ENCODE data around the gene RAB44. TPM values are rescaled to one million over a fixed set of nuclear protein-coding genes. Genes with fewer than 3 reads are reported as not detected.

The RAB44 gene
- total and polyA plus RNA-seq, 4 experiments from 2014 or later, result not detected

DNA sequence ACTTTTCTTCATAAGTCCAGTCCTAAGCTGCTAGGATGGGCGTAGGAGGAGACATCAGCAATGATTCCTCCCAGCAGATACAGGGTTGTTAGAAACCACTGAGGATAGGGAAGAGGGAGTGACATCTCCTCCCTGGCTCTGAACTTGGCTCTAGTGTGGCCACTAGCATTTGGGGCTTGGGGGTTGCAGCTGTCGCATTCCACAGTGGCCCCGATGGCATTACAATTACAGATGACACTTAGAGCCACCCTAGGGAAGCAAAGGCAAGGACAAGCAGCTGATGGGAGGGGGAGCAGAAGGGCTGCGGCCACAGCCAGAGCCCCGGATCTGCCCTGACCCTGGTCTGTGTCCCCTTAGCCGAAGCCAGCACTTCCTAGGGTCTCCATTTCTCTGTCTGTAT, 28.6 kb upstream of the RAB44 start:
- Histone ChIP-seq H3K4me3 (ENCODE audit: low read length in 2 of 2) (no peak overlapping the region), H3K27me3 (ENCODE audit: insufficient read depth, low read length) (no peaks in the 10 kb centered on the region), H3K27ac (ENCODE audit: low read depth, low read length) (no peak overlapping the region), H3K9me3 (ENCODE audit: control insufficient read depth in 1 of 2, low read length in 2 of 2) (no peaks in the 10 kb centered on the region), H3K36me3 (ENCODE audit: insufficient read depth, low read length) (no peaks in the 10 kb centered on the region), H3K4me1 (ENCODE audit: insufficient read depth, low read length) (no peaks in the 10 kb centered on the region)
- intact Hi-C loops (cut with micrococcal nuclease), result no loop called here
- DNase-seq, result no peak
- Mint-ChIP-seq H3K4me3 (no peak overlapping the region), H3K27me3 (no peaks in the 10 kb centered on the region), H3K9me3 (peaks cover 0 to 2% (median 0%) of the 10 kb centered on the region in 8 donors), H3K4me1 (peaks cover 0 to 2% (median 0%) of the 10 kb centered on the region in 4 donors), H3K36me3 (no peaks in the 10 kb centered on the region), H3K27ac (no peak overlapping the region)
- ChIA-PET POLR2A (ENCODE audit: partially characterized antibody) (no interaction called here), CTCF (ENCODE audit: partially characterized antibody) (interaction anchor here (1.1 to 1.2 kb wide), 2 partner anchors 9 to 328 kb away, joined by 3 to 5 read pairs; partner anchors contain the start of gene CDKN1A)

- intact Hi-C loops (cut with micrococcal nuclease), result no loop called here
- Mint-ChIP-seq H3K27ac (no peak overlapping the region), H3K4me1 (no peaks in the 10 kb centered on the region), H3K27me3 (no peaks in the 10 kb centered on the region), H3K36me3 (no peaks in the 10 kb centered on the region), H3K4me3 (no peak overlapping the region), H3K9me3 (peaks cover 0 to 2% (median 0%) of the 10 kb centered on the region in 8 donors)
- no peak overlapping the region for H3K27ac ChIP-seq (ENCODE audit: low read depth, low read length)
- H3K9me3 ChIP-seq (ENCODE audit: control insufficient read depth in 1 of 2, low read length in 2 of 2), result no peaks in the 10 kb centered on the region
- no peak overlapping the region for H3K4me3 ChIP-seq (ENCODE audit: low read length in 2 of 2)
- ChIA-PET CTCF (ENCODE audit: partially characterized antibody) (interaction anchor here (0.6 to 1.1 kb wide), 2 partner anchors 329 to 372 kb away, joined by 3 read pairs; no protein-coding TSS in a partner anchor), POLR2A (ENCODE audit: partially characterized antibody) (no interaction called here)
- H3K4me1 ChIP-seq (ENCODE audit: insufficient read depth, low read length), result no peaks in the 10 kb centered on the region
- DNase-seq, result no peak
- no peaks in the 10 kb centered on the region for H3K36me3 ChIP-seq (ENCODE audit: insufficient read depth, low read length)
- no peaks in the 10 kb centered on the region for H3K27me3 ChIP-seq (ENCODE audit: insufficient read depth, low read length)
Measured at GRCh38 chr6:36670271-36670670, 27.4 kb upstream of the RAB44 start.

DNA sequence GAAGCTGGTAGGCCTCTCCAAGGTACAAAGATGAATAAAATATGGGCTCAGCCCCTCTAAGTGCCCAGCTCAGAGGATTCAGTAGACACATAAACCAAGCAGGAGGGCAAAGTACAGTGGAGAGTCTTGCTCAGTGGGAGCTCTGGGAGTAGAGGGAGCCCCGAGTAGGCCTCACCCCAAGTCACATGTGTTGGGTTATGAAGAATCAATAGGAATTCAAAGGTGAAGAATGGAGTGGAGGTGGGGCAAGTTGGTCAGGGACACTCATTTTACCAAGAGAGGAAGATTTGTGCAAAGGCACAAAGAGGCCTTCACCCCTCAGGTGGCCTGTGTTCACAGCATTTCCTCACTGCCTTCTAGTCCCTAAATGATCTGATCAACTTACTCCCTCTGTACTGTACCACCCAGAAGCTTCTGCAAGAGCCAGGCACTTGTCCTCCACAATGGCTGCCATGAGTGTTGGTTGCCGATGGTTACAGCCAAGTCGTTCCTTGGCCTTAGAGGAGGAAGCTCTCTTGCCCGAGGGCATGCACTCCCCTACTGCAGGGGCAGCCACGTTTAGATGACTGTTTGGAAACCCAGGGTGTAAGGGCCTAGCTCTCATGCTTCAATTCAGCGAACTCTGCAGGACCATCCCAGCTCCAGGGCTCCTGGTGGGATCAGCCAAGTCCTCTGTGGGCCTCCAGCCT, 25.8 kb upstream of the RAB44 start:
- Mint-ChIP-seq H3K4me1 (peaks cover 0 to 7% (median 4%) of the 10 kb centered on the region in 4 donors), H3K27ac (no peak overlapping the region), H3K27me3 (no peaks in the 10 kb centered on the region), H3K4me3 (peak overlapping the region in 1 of 8 donors; percentile 29), H3K9me3 (peaks cover 0 to 2% (median 0%) of the 10 kb centered on the region in 8 donors), H3K36me3 (no peaks in the 10 kb centered on the region)
- Histone ChIP-seq H3K27ac (ENCODE audit: low read depth, low read length) (no peak overlapping the region), H3K9me3 (ENCODE audit: control insufficient read depth in 1 of 2, low read length in 2 of 2) (no peaks in the 10 kb centered on the region), H3K4me3 (ENCODE audit: low read length in 2 of 2) (no peak overlapping the region), H3K27me3 (ENCODE audit: insufficient read depth, low read length) (no peaks in the 10 kb centered on the region), H3K4me1 (ENCODE audit: insufficient read depth, low read length) (no peaks in the 10 kb centered on the region), H3K36me3 (ENCODE audit: insufficient read depth, low read length) (no peaks in the 10 kb centered on the region)
- intact Hi-C loops (cut with micrococcal nuclease), result no loop called here
- ChIA-PET CTCF (ENCODE audit: partially characterized antibody) (interaction anchor here (0.8 kb wide), 1 partner anchor 53 kb away, joined by 3 read pairs; no protein-coding TSS in a partner anchor), POLR2A (ENCODE audit: partially characterized antibody) (no interaction called here)
- no peak for DNase-seq

GRCh38 chr6:36673882-36674281, 23.7 kb upstream of the RAB44 start:
- Histone ChIP-seq H3K4me3 (ENCODE audit: low read length in 2 of 2) (no peak overlapping the region), H3K9me3 (ENCODE audit: control insufficient read depth in 1 of 2, low read length in 2 of 2) (no peaks in the 10 kb centered on the region), H3K27ac (ENCODE audit: low read depth, low read length) (no peak overlapping the region), H3K4me1 (ENCODE audit: insufficient read depth, low read length) (peaks cover 15% of the 10 kb centered on the region), H3K36me3 (ENCODE audit: insufficient read depth, low read length) (no peaks in the 10 kb centered on the region), H3K27me3 (ENCODE audit: insufficient read depth, low read length) (no peaks in the 10 kb centered on the region)
- Mint-ChIP-seq H3K9me3 (peaks cover 0 to 3% (median 0%) of the 10 kb centered on the region in 8 donors), H3K4me3 (no peak overlapping the region), H3K36me3 (peaks cover 0 to 4% of the 10 kb centered on the region in 2 donors), H3K27me3 (peaks cover 0 to 4% of the 10 kb centered on the region in 2 donors), H3K27ac (peak overlapping the region in 1 of 7 donors; percentile 51), H3K4me1 (peaks cover 12 to 26% (median 20%) of the 10 kb centered on the region in 4 donors)
- intact Hi-C loops (cut with micrococcal nuclease), result no loop called here
- DNase-seq, result no peak
- POLR2A ChIA-PET (ENCODE audit: partially characterized antibody), result no interaction called here
- CTCF ChIA-PET (ENCODE audit: partially characterized antibody), result interaction anchor here (1.2 kb wide), 1 partner anchor 9 kb away, joined by 3 read pairs; no protein-coding TSS in a partner anchor

DNA sequence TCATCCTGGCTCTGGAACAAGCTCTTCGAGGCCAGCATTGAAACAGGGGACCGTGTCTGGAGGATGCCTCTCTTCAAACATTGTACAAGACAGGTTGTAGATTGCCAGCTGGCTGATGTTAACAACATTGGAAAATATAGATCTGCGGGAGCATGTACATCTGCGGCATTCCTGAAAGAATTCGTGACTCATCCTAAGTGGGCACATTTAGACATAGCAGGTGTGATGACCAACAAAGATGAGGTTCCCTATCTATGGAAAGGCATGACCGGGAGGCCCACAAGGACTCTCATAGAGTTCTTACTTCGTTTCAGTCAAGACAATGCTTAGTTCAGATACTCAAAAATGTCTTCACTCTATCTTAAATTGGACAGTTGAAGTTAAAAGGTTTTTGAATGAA, 22.7 kb upstream of the RAB44 start:
- Histone ChIP-seq H3K36me3 (ENCODE audit: insufficient read depth, low read length) (no peaks in the 10 kb centered on the region), H3K4me3 (ENCODE audit: low read length in 2 of 2) (no peak overlapping the region), H3K27ac (ENCODE audit: low read depth, low read length) (no peak overlapping the region), H3K27me3 (ENCODE audit: insufficient read depth, low read length) (no peaks in the 10 kb centered on the region), H3K9me3 (ENCODE audit: control insufficient read depth in 1 of 2, low read length in 2 of 2) (no peaks in the 10 kb centered on the region), H3K4me1 (ENCODE audit: insufficient read depth, low read length) (peaks cover 24% of the 10 kb centered on the region)
- Mint-ChIP-seq H3K4me1 (peaks cover 12 to 30% (median 23%) of the 10 kb centered on the region in 4 donors), H3K36me3 (peaks cover 0 to 5% of the 10 kb centered on the region in 2 donors), H3K27ac (no peak overlapping the region), H3K27me3 (peaks cover 0 to 4% of the 10 kb centered on the region in 2 donors), H3K9me3 (peaks cover 0 to 3% (median 0%) of the 10 kb centered on the region in 8 donors), H3K4me3 (no peak overlapping the region)
- no peak for DNase-seq
- CTCF ChIA-PET (ENCODE audit: partially characterized antibody), result no interaction called here
- intact Hi-C loops (cut with micrococcal nuclease), result no loop called here
- POLR2A ChIA-PET (ENCODE audit: partially characterized antibody), result no interaction called here

DNA sequence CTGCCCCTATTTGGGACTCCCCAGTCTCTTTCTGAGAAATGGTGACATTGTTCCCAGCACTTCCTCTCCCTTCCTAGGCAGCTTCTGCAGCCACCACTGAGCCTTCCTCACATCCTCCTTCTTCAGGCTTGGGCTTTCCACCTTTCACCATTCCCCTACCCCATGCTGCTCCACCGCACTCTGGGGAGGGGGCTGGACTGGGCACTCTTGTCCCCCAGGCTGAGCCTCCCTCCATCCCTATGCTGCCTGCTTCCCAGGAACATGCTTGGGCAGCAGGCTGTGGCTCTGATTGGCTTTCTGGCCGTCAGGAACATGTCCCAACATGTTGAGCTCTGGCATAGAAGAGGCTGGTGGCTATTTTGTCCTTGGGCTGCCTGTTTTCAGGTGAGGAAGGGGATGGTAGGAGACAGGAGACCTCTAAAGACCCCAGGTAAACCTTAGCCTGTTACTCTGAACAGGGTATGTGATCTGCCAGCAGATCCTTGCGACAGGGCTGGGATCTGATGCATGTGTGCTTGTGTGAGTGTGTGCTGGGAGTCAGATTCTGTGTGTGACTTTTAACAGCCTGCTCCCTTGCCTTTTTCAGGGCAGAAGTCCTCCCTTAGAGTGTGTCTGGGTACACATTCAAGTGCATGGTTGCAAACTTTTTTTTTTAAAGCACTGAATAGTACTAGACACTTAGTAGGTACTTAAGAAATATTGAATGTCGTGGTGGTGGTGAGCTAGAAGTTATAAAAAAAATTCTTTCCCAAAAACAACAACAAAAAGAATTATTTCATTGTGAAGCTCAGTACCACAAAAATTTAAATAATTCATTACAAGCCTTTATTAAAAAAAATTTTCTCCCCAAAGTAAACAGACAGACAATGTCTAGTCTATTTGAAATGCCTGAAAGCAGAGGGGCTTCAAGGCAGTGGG, 21.2 kb upstream of the RAB44 start:
- intact Hi-C loops (cut with micrococcal nuclease), result no loop called here
- Histone ChIP-seq H3K4me1 (ENCODE audit: insufficient read depth, low read length) (peaks cover 32% of the 10 kb centered on the region), H3K27ac (ENCODE audit: low read depth, low read length) (no peak overlapping the region), H3K4me3 (ENCODE audit: low read length in 2 of 2) (no peak overlapping the region), H3K27me3 (ENCODE audit: insufficient read depth, low read length) (no peaks in the 10 kb centered on the region), H3K9me3 (ENCODE audit: control insufficient read depth in 1 of 2, low read length in 2 of 2) (no peaks in the 10 kb centered on the region), H3K36me3 (ENCODE audit: insufficient read depth, low read length) (no peaks in the 10 kb centered on the region)
- no peak for DNase-seq
- peak overlapping the region in 2 of 8 donors; percentile 56 to 85 for H3K4me3 Mint-ChIP-seq
- ChIA-PET CTCF (ENCODE audit: partially characterized antibody) (interaction anchor here (0.6 to 1.6 kb wide), 3 partner anchors 14 to 61 kb away, joined by 3 to 4 read pairs (median 3); no protein-coding TSS in a partner anchor), POLR2A (ENCODE audit: partially characterized antibody) (interaction anchor here (0.7 to 2.4 kb wide), 2 partner anchors 61 to 537 kb away, joined by 3 to 7 read pairs; no protein-coding TSS in a partner anchor)
- H3K27me3 Mint-ChIP-seq, result peaks cover 0 to 6% of the 10 kb centered on the region in 2 donors
- H3K36me3 Mint-ChIP-seq, result peaks cover 0 to 8% of the 10 kb centered on the region in 2 donors
- peaks cover 0 to 6% (median 0%) of the 10 kb centered on the region in 8 donors for H3K9me3 Mint-ChIP-seq
- H3K27ac Mint-ChIP-seq, result peak overlapping the region in 5 of 7 donors; percentile 5 to 100 (median 88)
- H3K4me1 Mint-ChIP-seq, result peaks cover 17 to 45% (median 31%) of the 10 kb centered on the region in 4 donors

Measured in CD4-positive, alpha-beta memory T cell (primary cell).